GM18909 (cell line): ENCODE results near the gene HSD17B8.
A peak's percentile ranks its signal among the peaks of the same experiment; 100 is the strongest.

ENCODE experiments used
- ATAC-seq: cut with Tn5 transposase; IDR thresholded peaks from one replicate; pipeline ENCODE4 v1.9.1; 2021; ENCODE audit warnings: mild to moderate bottlenecking; ENCODE audit not compliant: unreplicated experiment, poor library complexity

The HSD17B8 gene

DNA sequence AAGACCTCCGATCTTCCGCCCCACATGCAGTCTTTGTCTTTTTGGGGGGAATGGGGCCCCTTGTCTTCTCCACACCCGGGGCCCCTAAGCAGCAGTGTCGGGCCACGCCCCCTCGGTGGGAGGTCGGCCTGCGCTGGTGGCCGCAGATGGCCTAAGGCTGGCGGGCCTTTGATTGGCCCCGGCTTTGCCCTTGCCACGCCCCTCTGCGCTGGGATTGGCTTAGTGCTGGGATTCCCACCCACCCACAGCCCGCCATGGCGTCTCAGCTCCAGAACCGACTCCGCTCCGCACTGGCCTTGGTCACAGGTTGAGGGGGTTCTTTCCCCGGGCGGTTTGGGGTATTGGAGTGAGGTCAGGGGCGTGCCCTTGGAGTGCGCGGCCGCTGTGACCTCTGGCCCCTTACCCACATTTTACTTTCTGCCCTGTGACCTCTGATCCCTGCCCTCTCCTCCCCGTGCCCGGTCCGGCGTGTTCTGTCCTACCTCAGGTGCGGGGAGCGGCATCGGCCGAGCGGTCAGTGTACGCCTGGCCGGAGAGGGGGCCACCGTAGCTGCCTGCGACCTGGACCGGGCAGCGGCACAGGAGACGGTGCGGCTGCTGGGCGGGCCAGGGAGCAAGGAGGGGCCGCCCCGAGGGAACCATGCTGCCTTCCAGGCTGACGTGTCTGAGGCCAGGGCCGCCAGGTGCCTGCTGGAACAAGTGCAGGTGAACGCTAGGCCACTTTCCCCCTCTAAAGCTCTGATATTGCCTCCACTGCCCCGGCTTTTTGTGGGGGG, at the start of gene HSD17B8:
HSD17B8 (plus strand) TSS at position 241 of the 776 bp plus-strand sequence; CDS start at position 255, 14 bp downstream.
- ATAC-seq: peak; percentile 50

GRCh38 chr6:33156561-33156960, 47.9 kb upstream of the HSD17B8 start:
- ATAC-seq: no peak

- no peak for ATAC-seq
Measured at GRCh38 chr6:33156964-33157363, 47.5 kb upstream of the HSD17B8 start.

GRCh38 chr6:33160096-33160495, 44.4 kb upstream of the HSD17B8 start:
- no peak for ATAC-seq

- no peak for ATAC-seq
Measured at GRCh38 chr6:33160728-33161344, 43.6 kb upstream of the HSD17B8 start.

- ATAC-seq: peak; percentile 66
Measured at GRCh38 chr6:33161354-33162331, 42.8 kb upstream of the HSD17B8 start.

GRCh38 chr6:33163540-33163939, 40.9 kb upstream of the HSD17B8 start:
- ATAC-seq: no peak

- no peak for ATAC-seq
Measured at GRCh38 chr6:33164176-33164575, 40.3 kb upstream of the HSD17B8 start.

DNA sequence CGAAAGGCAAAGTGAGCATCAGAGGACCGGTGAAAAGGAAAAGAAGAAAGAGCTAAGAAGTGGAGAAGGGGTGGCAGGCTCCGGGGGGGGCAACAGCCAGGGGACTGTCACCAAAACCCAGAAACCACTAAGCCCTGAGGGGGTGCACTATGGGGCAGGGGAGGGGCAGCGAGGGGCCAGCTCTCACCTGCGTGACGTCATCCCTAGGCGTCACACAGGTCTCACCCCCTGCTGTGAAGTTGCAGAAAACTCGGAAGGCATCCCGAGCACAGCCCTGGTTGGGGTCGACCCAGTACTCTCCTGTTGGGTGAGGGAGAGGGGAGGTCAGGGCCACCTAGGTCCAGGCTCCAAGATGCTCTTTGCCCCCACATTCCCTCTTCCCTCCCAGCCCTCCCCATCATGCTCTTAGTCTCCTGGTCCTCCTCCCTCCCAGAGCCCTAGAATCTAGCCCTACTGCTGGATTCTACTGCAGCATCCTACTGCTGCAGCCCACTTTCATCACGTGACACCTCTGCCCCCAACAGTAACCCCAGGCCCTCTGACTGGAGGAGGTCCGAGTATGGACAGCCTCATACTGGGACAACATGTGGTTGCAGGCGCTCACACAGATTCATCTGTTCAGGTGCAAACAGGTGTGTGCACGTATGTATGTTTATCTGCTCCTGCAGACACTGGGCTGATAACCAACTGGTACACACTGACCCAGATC, 39.6 kb upstream of the HSD17B8 start:
- ATAC-seq: no peak

- ATAC-seq: no peak
Measured at GRCh38 chr6:33165581-33166258, 38.7 kb upstream of the HSD17B8 start.

GRCh38 chr6:33166363-33166762, 38.1 kb upstream of the HSD17B8 start:
- ATAC-seq: no peak

DNA sequence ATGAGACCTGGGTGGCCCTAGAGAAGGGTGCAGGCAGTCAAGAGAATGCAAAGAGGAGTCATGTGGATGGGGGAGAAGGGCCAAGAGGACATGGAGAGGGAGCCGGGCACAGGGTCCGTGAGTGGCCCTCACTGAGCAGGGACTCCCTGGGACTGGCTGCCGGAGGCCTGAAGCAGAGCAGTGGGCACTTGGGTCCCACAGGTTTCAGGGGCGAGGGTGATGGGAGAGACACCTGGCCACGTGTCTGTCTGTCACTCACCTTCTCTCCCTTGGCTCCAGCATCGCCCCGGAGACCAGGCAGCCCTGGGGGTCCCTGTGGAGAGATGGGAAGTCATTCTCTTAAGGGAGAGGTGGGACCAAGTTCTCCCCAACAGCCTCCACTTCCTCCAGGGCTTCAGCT, 37.6 kb upstream of the HSD17B8 start:
- ATAC-seq: no peak

GRCh38 chr6:33167374-33168283, 36.8 kb upstream of the HSD17B8 start:
- ATAC-seq: no peak

DNA sequence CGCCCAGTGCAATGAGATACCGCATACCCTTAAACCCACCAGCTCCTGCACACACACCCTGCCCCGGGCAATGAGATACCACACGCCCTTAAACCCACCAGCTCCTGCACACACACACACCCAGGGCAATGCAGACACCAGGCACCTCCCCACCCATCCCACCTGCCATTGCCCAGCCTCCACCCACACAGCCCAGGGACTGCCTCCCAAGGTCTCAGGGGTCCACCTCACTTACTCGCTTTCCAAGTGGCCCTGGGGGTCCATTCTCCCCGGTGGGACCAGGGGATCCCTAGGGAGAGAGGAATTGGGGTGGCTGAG, 36.2 kb upstream of the HSD17B8 start:
- no peak for ATAC-seq

DNA sequence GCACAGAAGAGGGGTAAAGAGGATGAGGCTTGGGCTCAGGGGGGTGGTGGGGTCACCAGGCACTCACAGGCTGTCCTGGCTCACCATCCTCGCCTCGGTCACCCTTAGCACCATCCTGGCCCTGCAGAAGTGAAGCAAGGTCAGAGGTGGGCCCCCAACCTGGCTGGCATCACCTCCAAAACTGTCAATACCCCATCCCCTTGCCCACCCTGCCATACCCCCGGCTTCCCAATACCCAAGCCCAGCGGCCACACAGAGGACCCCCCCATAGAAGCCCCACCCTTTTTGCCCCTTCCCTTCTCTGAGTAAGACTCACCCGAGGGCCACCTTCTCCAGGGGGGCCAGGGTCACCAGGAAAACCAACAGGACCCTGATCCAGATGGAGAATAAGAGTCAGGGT, 35.8 kb upstream of the HSD17B8 start:
- no peak for ATAC-seq

- ATAC-seq: no peak
Measured at GRCh38 chr6:33169291-33170175, 34.9 kb upstream of the HSD17B8 start.

DNA sequence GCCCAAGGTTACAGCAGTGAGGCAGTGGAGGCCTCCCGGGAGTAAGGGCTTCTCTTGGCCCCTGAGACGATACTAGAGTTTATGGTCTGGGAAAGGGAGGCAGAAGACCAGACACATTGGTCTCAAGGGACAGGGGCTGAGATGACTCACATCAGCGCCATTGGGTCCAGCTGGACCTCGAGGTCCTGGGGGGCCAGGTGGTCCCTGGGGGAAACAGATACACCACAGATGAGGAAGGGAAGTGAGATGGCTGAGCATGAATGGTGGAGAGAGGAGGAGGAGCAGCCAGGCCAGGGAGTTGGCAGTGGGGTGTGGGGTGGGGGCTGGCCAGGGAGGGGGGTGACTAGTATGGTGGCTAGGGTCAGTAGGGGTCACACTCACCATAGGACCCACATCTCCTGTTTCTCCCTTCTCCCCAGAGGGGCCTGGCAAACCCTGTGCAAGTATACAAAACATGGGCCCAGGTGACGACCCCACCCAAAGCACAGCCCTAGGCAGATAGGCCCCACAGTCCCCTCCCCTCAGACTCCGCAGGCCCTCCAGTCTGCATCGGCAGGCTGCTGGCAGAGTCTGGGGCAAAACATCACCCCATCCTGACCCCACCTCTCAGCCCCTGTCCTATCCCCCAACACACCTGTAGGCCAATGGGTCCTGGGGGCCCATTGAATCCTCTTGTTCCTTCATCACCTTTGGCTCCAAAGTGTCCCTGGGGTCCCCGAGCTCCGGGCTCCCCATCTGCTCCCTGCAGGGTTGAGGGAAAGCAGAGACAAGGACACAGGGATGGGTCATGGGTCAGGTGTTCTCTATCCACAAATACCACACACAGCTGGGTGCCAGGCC, 34.1 kb upstream of the HSD17B8 start:
- no peak for ATAC-seq
